Activated CD4-positive, alpha-beta T cell treated with anti-CD3 and anti-CD28 coated beads, Interleukin-2, Interleukin-4, amounts not matched to agents 100 ng/mL and 50 ng/mL, durations not matched to agents 16 hours and 8 hours (primary cell): ENCODE results near the gene LRRC4C.

ENCODE experiments used
- DNase-seq: peaks from one replicate; pipeline ENCODE4 v3.0.0-alpha.2; 2020; ENCODE audit warnings: low spot score

LRRC4C gene

DNA sequence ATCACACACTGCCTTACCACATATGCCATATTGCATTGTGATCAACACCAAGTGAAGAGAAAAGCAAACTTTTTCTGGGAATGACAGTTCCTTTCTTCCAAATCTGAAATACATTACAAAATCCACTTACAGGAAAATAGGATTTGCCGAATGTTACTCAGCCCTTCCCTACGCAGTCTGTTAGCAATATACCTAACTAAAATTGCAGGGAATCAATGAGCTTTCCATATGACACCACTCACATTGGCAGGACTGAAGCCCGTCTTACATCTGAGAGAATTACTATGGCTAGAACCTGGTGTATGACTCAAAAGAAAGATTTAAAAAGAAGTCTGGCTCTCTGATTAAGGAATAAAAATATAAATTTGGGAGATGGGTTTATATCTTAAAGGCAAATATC is 136.0 kb downstream of the LRRC4C start:
- no peak for DNase-seq

DNA sequence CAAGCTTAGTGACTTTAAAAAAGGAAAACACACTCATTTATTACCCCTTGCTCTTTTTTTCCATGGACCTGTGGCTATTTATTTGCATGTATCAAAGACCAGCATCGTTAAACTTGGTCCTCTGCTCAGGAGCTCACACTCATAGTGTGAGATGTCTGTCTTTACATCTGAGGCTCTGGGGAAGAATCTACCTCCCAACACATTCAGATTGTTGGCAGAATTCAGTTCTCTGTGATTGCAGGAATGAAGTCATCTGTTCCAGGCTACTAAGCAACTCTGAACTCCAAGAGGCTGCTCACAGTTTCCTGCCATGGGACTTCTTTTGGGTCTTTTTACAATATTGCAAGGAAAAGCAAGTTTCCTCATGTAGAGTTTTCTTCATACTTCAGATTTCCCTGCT is 138.8 kb downstream of the LRRC4C start:
- DNase-seq = no peak

DNA sequence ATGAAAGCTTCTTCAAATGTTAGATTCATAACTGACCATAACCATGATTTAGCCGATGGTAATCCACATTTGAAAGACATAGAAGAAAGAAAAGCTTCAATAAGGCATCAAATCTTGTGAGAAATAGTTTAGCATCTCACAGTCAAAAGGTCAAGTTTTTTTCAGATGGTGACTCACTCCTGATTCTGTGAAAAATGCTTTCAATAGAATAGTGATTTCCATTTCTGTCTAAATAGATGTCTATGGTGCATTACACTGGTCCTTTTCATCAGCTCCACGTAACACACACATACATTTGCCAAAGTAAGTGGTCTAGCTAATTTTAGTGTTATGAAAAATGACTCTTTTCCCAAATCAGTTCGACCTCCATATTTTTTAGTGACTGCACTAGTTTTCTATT is 139.2 kb downstream of the LRRC4C start:
- no peak for DNase-seq

DNA sequence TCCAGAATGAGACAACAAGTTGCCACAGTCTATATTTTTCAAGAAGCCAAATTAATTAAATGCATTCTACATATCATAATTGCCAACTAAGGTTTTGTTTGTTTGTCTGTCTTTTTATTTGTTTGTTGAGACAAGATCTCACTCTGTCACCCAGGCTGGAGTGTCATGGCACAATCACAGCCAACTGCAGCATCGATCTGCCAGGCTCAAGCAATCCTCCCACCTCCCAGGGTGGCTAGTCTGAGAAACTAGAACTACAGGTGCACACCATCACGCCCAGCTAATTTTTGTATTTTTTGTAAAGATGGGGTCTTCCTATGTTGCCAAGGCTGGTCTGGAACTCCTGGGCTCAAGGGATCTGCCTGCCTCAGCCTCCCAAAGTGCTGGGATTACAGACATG is 140.0 kb downstream of the LRRC4C start:
- DNase-seq = no peak

DNA sequence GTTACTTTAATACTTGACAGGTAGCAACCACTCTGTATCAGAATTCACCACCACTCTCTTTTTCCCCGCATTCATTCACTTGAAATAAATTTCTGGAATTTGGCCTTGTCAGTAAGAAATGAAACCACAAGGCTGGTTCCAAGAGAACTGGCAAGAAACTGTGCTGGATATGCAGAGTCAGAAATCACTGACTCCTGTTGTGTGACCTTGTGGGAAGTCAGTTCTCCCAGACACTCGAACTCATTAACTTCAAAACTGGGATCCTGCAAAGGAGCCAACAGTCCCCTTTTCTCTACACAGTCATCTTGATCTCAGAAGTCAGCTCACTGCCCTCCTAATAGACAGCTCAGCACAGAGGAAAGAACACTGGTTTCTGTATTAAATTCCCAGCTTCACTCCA is 142.7 kb downstream of the LRRC4C start:
- DNase-seq = no peak

DNA sequence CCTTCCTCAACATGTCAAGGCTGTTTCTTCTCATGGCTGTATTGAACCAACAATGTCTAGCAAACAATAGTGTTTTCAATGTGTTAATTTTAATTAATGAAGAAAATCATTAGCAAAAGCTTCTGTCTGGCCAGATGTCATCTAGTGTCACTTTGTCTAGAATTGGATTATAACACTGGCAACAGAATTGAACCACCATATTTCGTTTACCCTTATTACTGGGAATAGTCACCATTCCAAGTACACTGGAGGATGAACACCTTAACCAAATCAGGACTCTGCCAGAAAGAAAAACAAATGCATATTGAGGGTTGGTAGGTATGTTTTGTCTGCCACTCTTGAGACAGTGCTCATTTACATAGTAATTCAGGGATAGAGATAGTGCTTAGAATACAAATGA is 146.2 kb downstream of the LRRC4C start:
- DNase-seq = no peak

DNA sequence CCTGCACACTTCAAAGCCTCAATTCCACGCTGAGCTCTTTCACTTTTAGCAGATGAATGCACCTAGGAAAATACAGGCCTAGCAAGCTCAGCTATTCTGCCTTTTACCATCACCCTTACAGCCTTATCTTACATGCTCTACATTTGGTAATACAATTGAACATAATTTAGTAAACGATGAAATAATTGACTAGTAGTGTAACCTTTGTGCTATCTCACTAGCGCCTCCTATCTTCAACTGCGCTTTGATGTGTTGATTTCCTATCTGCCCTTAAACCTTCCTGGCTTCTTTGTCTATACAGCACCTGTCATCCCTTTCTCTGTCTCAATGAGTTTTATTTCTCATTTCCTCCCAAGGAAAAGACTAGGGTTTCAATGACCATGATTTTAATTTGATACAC is 149.7 kb downstream of the LRRC4C start:
- no peak for DNase-seq

DNA sequence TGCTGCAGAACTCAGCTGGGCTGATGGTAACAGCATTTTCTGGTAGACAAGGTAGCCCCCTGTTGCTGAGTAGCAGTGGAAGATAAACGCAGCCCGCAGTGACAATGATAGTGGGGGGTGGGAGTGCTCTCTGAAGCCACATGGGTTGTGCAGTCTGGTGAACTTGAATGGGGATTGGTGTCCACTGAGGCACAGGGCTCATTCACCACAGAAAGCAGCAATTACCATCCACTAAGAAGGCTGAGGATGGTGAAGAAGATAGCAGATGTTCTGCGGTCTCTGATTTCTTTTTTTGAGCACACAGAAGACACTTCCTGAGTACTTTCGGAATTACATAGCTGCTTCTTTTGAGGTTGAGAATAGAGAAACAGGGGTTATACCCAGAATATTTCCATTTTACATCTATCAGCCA is 150.3 kb downstream of the LRRC4C start:
- DNase-seq = no peak

DNA sequence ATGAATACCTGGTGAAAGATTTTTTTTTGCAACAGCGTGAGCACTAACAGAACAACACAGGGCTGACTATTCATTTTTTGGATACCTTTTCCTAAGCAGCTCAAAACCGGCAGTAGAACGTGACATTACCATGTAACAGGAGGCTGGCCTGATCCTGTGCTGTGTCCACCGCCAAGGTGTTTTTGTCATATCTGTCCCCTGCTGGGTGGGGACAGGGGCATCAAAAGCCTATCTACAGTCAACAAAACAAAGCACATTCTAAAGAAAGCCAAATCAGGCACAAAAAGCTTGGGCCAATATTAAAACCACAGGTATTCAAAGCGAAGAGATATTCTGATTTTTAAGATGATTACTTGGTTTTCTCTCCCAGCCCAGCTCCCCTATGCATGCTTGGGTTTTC is 151.2 kb downstream of the LRRC4C start:
- DNase-seq = no peak

DNA sequence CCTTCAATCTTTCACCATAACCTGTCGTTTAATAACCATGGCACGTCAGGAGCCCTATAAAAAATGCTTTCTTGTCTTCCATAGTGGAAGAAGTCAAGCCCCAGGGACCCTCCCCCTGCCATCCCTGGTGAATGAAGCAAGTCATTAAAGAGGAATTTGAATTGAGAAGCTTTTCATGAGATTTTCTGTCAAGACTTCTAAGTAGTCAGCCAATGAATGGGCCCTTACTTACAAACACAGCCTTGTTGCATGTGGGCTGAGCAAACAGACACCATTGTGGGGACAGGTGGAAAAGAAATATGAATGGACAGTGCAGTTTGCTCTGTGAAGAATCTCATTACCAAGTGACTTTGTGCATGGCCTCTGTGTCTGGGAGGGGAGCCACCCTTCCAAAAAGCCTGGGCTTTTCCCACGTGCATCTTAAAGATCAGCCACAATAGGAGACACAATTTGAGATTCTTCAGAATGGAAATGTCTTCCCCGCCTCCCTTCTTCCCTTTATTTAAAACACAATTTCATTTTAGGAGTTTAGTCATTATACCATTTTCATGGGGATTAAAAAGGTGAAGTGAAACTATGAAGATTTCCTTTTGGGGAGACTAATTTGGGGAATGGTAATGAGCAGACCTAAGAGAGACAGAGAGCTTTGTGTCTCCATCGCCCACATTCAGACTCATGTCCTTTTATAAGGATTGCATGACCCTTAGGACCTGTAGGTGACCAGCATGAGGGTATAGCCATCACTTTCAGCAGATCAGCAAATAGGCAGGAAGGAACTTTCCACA is 152.0 kb downstream of the LRRC4C start:
- DNase-seq = no peak

DNA sequence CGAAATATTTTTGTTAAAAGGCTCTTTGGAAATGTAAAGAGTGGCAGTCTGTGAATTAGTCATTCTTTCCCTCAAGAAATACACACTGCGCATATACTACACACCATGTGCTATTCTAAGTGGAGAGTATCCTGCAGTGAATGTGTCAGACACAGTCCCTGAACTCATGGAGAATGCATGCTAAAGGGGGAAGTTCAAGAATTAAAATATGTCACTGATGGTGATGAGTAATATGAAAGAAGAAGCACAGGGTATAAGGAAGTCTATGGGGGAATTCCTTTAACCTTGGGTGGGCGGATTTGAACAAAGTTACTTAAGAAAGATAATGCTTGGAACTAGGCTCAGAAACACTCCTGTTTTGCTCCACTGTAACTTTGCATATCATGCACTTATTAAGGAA is 153.0 kb downstream of the LRRC4C start:
- DNase-seq = no peak

DNA sequence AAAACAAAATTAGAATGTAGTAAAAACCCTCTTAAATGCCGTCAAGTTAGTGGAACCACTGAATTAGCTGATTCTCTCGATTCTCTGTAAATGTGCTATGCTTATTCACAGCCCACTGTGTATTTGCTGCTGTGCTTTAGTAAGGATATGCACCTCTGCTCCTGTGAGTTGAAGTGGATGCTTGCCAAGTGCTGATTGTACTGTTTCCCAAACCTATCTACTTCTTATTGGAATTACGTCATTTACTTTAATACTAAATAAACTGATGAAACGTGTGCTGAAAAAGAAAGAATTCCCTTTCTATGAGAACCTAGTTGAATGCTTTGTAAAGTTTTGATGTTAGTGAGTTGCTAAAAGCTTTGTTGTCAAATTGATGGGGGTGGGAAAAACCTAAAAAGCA is 158.4 kb downstream of the LRRC4C start:
- no peak for DNase-seq

DNA sequence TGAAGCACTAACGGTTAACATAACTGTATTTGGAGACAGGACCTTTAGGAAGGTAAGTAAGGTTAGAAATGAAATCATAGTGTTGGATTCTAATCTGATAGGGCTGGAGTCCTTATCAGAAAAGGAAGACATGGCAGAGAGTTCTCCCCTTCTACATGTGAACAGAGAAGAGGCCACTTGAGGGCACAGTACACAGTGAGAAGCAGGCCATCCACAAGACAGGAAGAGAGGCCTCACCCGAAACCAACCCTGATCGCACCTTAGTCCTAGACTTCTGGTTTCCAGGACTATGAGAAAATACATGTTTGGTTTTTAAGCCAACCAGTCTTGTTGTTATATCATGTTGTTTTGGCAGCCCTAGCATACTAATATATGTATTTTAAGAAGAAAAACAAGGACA is 170.0 kb downstream of the LRRC4C start:
- DNase-seq = no peak

DNA sequence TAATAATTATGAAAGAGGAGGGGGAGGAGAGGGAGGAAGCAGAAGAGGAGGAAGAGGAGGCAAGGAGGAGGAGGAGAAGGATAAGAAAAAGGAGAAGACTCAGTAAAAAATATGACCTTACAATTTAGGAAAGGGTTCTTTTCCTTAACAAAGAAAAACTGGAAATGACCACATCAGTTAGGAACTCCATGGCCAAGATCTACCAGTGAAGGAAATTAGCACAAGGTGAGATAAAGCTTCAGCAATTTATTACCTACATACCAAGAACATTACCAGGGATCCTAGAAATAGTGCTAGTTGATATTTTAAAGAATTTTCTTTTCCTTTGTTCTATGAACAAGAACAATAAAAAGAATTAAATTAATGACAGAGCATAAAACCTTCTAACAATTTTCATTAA is 172.7 kb downstream of the LRRC4C start:
- no peak for DNase-seq

DNA sequence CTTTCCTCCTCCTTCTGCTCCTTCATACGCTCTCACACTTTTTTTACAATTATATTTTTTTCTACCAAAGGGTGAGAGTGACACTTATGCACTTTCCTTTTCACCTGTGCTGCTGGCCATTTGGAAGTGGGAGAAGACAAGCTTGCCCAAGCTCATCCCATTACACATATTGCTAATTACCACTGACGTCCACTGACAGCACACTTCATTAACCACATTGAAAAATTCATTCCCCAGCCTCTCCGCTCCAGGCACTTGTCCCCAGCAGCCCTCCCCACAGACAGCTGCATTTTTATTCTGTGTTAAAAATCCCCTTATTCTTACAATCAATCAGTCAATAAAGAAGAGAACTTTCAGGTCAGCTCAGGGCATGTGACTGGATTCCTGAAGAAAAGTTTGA is 175.1 kb downstream of the LRRC4C start:
- no peak for DNase-seq

DNA sequence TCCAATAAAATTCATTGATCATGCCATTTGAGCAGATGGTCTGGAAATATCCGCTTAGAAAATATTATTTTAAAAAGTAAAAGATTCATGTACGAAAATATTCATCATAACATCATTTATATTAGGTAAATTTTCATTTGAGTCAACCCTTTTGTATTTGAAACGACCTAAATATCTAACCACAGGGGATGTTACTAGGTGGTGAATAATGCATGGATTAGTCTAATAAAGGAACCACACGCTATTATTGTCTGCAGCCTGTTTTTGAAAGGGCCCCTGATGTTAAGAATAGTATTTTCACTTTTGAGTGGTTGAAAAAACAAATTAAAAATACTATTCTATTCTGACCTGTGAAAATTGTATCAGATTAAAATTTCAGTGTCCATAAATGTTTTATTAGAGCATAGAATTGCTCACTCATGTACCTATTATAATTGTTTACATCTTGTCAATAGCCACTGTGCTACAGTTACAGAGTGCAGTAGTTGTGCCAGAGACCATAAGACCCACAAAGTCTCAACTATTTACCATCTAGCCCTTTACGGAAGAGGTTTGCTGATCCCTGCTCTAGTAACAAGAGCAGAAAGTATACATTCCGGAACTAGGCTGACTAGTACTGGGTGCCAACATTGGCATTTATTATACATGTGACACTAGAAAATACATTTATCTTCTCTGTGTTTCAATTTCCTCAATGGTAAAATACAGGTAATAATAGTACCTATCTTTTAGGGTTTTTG is 176.1 kb downstream of the LRRC4C start:
- no peak for DNase-seq

DNA sequence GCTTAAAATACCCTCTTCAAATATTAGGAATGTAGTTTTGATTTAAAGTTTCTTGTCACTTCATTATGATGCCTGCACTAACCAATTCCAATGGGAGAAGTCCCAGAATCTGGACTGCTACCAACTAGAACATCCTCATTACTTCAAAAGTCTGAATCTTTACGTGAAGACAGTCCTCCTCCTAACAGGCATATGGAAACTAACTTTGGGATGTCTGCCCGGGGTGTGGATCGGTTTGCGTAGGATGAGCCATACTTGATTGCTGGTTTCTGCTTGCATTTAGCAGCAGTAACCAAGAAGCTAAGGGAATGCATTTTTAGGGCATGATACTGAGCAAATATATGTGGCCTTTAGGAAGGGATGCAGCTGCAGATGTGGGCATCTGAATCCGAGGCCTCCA is 177.1 kb downstream of the LRRC4C start:
- no peak for DNase-seq

DNA sequence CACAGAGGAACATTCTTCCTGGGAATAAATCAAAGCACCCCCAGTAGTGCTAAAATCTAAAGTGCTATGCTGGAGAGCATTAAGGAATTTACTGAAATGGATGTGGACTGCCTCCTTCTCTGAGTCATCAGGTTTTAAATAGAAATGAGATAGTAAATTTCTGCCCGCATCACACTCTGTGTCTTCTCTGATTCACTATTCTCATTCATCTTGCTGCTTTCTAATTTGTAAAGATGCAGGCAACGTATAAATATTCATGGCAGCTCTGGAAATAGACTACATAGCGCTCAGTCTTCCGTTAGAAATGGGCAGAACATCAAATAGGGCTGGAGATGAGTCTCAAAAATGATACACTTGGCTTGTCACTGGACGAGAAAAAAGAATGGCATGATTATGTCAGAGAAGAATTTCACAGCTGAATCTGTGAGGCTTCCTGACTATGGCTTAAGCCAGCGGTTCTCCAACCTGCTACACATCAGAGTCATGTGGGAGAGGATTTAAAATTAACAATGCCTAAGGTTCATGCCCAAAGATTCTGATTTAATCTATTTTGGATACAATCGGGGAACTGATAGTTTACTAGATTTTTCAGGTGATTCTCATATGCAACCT is 178.2 kb downstream of the LRRC4C start:
- DNase-seq = no peak

DNA sequence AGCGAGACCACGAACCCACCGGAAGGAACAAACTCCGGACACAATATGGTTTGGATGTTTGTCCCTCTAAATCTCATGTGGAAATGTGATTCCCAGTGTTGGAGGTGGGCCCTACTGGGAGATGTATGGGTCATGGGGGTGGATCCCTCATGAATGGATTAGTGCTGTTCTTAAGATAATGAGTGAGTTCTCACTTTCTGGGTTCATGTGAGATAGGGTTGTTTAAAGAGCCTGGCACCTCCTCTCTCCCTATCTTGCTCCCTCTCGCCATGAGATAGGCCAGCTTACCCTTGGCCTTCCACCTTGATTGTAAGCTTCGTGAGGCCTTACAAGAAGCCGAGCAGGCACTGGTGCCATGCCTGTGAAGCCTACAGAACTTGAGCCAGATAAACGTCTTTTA is 184.6 kb downstream of the LRRC4C start:
- DNase-seq = no peak

DNA sequence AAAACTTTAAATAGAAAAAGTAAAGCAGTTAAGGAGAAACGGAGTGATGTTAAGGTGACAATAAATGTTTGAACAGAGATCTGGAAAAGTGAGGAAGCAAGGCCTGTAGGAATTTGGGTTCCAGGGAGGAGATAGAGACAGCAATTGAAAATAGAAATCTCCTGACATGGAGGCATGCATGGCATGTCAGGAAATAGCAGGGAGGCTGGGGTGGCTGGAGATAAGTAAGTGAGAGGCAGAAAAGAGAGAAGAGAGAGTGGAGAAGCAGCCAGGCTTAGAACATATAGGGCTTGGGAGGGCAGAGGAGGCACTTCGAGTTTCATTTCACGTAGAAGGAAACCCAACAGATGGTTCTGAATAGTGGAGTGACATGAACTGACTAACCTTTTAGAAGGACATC is 185.5 kb downstream of the LRRC4C start:
- no peak for DNase-seq

DNA sequence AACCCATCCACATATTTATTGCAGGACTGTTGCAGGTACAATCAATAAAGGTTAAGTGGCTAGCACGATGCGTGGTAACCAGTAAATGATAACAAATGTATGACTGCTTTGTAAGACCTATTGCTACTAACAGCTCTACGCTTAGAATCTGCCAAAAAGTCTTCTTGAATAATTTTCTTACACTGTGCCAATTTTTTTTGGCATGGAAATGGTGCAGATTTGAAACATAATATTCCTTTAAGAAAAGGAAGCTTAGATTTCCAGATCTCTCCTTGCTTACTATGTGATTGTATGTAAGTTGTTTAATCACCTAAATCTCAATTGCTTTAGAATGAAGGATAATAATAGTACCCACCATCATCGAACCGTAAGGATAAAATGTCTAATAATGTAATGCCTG is 192.0 kb downstream of the LRRC4C start:
- DNase-seq = no peak

DNA sequence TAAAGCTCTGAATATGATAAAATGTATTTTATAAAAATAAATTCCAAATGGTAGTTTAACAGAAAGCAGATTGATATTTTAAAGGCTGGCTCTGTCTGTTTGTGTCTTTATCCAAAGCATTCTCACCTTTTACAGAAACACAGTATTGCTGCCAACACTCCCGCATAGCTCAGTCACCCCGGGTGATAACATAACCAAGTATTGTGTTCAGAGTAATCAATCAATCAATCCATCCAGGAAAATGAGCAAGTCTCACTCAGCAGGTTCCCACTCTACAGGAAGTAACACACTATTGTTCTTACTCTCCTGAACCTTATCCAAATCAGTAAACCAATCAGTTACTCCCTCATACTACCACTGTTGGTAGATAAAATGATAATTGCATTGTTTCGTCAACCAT is 203.4 kb downstream of the LRRC4C start:
- no peak for DNase-seq

DNA sequence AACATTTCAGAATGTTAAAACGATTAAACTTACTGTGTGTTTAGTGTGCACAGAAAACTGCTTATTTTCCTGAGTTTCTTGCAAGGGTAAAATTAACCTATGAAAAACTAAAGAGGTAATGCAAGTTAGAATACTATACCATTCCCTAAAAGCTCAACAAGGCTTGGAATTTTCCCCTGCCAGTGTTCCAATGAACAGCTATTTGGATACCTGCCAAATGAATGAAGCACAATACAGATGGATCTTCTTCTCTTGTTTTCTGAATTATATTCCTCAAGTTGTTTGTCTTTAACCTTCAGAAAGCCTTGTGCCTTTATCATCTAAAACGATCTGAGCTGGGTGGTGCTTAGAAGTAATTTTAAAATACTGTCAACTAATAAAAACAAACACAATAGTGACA is 204.5 kb downstream of the LRRC4C start:
- no peak for DNase-seq
